NCI-H510A (cell line): ENCODE data around the gene ATRN.

Experiments used
- DNase-seq: peaks from one replicate; lab custom pipeline; 2025; lab: John Stamatoyannopoulos, UW

The ATRN gene

GRCh38 chr20:3627476-3627875 lies 156.7 kb downstream of the ATRN start:
- no peak for DNase-seq

- no peak for DNase-seq
Measured at GRCh38 chr20:3628502-3629314, 157.9 kb downstream of the ATRN start.

GRCh38 chr20:3629893-3630292 lies 159.1 kb downstream of the ATRN start:
- no peak for DNase-seq

- no peak for DNase-seq
Measured at GRCh38 chr20:3630429-3630828, 159.6 kb downstream of the ATRN start.

- no peak for DNase-seq
Measured at GRCh38 chr20:3631534-3631933, 160.7 kb downstream of the ATRN start.

- no peak for DNase-seq
Measured at GRCh38 chr20:3632311-3633004, 161.6 kb downstream of the ATRN start.

GRCh38 chr20:3633913-3634478 lies 163.2 kb downstream of the ATRN start:
- no peak for DNase-seq

GRCh38 chr20:3635346-3635745 lies 164.5 kb downstream of the ATRN start:
- no peak for DNase-seq

GRCh38 chr20:3640259-3640658 lies 169.4 kb downstream of the ATRN start:
- no peak for DNase-seq

- peak; percentile 70 for DNase-seq
Measured at GRCh38 chr20:3645309-3646066, 174.7 kb downstream of the ATRN start.

- no peak for DNase-seq
Measured at GRCh38 chr20:3646067-3646440, 175.2 kb downstream of the ATRN start.

- no peak for DNase-seq
Measured at GRCh38 chr20:3646651-3647050, 175.8 kb downstream of the ATRN start.

GRCh38 chr20:3647473-3647872 lies 176.7 kb downstream of the ATRN start:
- no peak for DNase-seq

GRCh38 chr20:3648951-3649350 lies 178.1 kb downstream of the ATRN start:
- DNase-seq = no peak

GRCh38 chr20:3651204-3651962 lies 180.6 kb downstream of the ATRN start:
- peak; percentile 71 for DNase-seq

- DNase-seq = peak; percentile 91
Measured at GRCh38 chr20:3652221-3652620, 181.4 kb downstream of the ATRN start.

- peak; percentile 77 for DNase-seq
Measured at GRCh38 chr20:3652676-3653596, 182.1 kb downstream of the ATRN start.

- DNase-seq = no peak
Measured at GRCh38 chr20:3653921-3654320, 183.1 kb downstream of the ATRN start.

GRCh38 chr20:3654326-3655130 lies 183.7 kb downstream of the ATRN start:
- peak; percentile 96 for DNase-seq

- DNase-seq = no peak
Measured at GRCh38 chr20:3655131-3655405, 184.2 kb downstream of the ATRN start.
